ENCODE data around the gene TRIM54.

The TRIM54 gene, protein sequence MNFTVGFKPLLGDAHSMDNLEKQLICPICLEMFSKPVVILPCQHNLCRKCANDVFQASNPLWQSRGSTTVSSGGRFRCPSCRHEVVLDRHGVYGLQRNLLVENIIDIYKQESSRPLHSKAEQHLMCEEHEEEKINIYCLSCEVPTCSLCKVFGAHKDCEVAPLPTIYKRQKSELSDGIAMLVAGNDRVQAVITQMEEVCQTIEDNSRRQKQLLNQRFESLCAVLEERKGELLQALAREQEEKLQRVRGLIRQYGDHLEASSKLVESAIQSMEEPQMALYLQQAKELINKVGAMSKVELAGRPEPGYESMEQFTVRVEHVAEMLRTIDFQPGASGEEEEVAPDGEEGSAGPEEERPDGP

DNA sequence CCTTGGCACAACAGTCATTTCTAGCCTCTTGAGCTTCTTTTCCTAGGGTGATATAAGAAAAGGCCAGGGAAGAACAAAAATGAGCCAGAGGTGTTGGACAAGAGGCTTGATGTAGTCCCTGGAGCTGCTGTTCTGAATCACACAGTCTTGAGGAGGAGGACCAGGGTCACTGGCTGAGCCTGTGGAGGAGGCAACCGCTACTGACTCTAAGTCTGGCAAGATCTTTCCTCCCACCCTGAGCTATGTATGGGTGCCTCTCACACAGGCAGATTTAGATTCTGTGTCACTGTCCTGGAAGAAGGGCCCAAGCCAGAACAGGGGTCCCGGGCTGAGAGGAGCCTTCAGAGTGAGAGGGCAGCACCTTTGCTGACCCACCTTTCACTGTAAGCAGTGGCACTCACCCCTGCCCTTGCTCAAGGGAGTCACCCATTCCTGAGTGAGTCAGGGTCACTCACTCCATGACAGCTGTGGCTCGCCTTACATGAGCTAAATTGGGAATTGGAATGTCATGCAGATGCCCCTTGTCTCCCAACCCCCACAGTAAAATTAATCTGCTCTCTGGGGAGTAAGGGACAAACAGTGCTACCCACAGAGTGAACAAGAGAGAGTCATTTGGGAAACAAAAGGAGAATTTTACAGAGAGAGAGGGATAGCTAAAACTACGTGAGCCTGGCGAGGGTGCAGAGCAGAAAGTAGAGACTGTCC, at the start of gene TRIM54:
Gene TRIM54 (plus strand): TSS at position 575 of the 705 bp plus-strand sequence. CDS start 303 bp downstream, outside the sequence.
- H3K4me3 ChIP-seq (ENCODE audit: low read depth, low read length) = no peak within 1 kb of the TSS
- TF ChIP-seq CTCF (IDR thresholded peaks at IDR 0.05; ENCODE audit: low read depth, low read length) = no peak

DNA sequence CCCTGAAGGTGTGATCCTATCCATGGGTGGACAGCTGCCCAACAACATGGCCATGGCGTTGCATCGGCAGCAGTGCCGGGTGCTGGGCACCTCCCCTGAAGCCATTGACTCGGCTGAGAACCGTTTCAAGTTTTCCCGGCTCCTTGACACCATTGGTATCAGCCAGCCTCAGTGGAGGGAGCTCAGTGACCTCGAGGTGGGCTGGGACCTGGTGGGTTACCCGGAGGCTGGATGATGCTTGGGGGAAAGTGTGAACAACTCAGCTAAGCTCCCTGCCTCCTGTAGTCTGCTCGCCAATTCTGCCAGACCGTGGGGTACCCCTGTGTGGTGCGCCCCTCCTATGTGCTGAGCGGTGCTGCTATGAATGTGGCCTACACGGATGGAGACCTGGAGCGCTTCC, 48.9 kb upstream of the TRIM54 start:
- TF ChIP-seq CTCF (IDR thresholded peaks at IDR 0.05; ENCODE audit: low read depth, low read length) = no peak
- no peak overlapping the region for H3K4me3 ChIP-seq (ENCODE audit: low read depth, low read length)

DNA sequence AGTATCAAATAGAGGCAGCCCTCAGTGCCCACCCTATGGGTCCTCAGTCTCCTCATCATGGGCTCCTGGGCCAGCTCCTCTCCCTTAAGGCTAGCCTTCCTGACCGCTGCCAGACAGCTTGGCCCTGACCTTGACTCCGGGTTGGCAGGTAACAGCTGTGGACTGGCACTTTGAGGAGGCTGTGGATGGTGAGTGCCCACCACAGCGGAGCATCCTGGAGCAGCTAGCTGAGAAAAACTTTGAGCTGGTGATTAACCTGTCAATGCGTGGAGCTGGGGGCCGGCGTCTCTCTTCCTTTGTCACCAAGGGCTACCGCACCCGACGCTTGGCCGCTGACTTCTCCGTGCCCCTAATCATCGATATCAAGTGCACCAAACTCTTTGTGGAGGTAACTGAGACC, 46.1 kb upstream of the TRIM54 start:
- no peak overlapping the region for H3K4me3 ChIP-seq (ENCODE audit: low read depth, low read length)
- TF ChIP-seq CTCF (IDR thresholded peaks at IDR 0.05; ENCODE audit: low read depth, low read length) = no peak

GRCh38 chr2:27236626-27237025, 45.6 kb upstream of the TRIM54 start:
- H3K4me3 ChIP-seq (ENCODE audit: low read depth, low read length) = no peak overlapping the region
- TF ChIP-seq CTCF (IDR thresholded peaks at IDR 0.05; ENCODE audit: low read depth, low read length) = no peak

DNA sequence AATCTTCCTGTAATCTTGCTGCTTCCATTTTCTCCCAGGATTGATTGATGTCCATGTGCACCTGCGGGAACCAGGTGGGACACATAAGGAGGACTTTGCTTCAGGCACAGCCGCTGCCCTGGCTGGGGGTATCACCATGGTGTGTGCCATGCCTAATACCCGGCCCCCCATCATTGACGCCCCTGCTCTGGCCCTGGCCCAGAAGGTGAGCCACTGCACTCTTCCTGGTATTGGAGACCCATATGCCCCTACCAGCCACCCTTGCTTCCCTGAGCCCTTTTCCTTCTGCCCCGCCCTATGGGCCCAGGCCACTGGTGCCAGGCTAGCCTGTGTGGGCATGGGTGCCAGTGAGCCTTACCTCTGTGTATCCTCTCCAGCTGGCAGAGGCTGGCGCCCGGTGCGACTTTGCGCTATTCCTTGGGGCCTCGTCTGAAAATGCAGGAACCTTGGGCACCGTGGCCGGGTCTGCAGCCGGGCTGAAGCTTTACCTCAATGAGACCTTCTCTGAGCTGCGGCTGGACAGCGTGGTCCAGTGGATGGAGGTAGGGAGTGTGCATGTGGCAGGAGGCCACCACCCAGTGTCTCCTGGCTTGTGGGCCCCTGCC, 44.8 kb upstream of the TRIM54 start:
- TF ChIP-seq CTCF (IDR thresholded peaks at IDR 0.05; ENCODE audit: low read depth, low read length) = no peak
- no peak overlapping the region for H3K4me3 ChIP-seq (ENCODE audit: low read depth, low read length)

GRCh38 chr2:27238976-27239375, 43.3 kb upstream of the TRIM54 start:
- no peak overlapping the region for H3K4me3 ChIP-seq (ENCODE audit: low read depth, low read length)
- no peak for TF ChIP-seq CTCF (IDR thresholded peaks at IDR 0.05; ENCODE audit: low read depth, low read length)

GRCh38 chr2:27240406-27240805, 41.8 kb upstream of the TRIM54 start:
- no peak overlapping the region for H3K4me3 ChIP-seq (ENCODE audit: low read depth, low read length)
- no peak for TF ChIP-seq CTCF (IDR thresholded peaks at IDR 0.05; ENCODE audit: low read depth, low read length)

Data from WI38 (cell line).